RWPE1 (cell line): ENCODE measurements around the gene TENM4.
A peak's percentile ranks its signal among the peaks of the same experiment; 100 is the strongest.

Experiments used
- CTCF ChIA-PET: fragments of 350-600 bp; sonication (Branson Sonifier 250); formaldehyde crosslinking; extraction: SDS; loops from one replicate; lab custom pipeline; 2021; lab: Yijun Ruan, JAX
- POLR2A ChIA-PET: fragments of 400-600 bp; formaldehyde crosslinking; extraction: SDS; loops from one replicate; lab custom pipeline; 2020; ENCODE audit warnings: antibody characterized with exemption; ENCODE audit not compliant: low non-redundant PET; lab: Yijun Ruan, JAX
- DNase-seq: peaks from one replicate; pipeline ENCODE4 v3.0.0; 2012; ENCODE audit warnings: low spot score
- H3K27ac ChIP-seq: fragments of 450-650 bp; 2 replicates; pipeline ENCODE4 v1.5.1; 2017
- TF ChIP-seq, protein P1 (sequence below): fragments of 450-650 bp; conservative IDR thresholded peaks from 2 replicates; pipeline ENCODE4 v1.5.1; 2017; ENCODE audit warnings: low read depth, mild to moderate bottlenecking

Gene TENM4

DNA sequence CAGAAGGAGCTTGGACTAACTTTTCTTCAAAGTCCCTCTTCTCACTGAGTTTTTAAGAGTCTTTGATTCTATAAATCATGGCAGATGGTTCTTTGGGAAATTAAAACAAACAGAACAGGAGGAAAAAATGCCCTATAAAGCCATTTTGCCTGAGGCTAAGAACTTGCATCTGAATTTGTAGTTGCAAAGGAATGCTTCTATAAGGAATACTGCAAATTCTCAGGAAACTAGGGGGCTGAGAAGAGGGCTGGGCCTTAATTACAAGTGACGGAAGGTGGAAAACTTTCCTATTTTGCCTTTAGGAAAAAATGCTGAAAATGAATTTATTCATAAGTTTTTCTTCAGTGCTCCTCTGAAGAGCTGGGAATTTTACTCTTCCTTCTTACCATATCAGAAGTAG lies 776.2 kb downstream of the TENM4 start:
- ChIA-PET CTCF (interaction anchor here (0.5 kb wide), 1 partner anchor 588 kb away, joined by 4 read pairs; no protein-coding TSS in a partner anchor), POLR2A (no interaction called here)
- TF ChIP-seq, protein P1, sequence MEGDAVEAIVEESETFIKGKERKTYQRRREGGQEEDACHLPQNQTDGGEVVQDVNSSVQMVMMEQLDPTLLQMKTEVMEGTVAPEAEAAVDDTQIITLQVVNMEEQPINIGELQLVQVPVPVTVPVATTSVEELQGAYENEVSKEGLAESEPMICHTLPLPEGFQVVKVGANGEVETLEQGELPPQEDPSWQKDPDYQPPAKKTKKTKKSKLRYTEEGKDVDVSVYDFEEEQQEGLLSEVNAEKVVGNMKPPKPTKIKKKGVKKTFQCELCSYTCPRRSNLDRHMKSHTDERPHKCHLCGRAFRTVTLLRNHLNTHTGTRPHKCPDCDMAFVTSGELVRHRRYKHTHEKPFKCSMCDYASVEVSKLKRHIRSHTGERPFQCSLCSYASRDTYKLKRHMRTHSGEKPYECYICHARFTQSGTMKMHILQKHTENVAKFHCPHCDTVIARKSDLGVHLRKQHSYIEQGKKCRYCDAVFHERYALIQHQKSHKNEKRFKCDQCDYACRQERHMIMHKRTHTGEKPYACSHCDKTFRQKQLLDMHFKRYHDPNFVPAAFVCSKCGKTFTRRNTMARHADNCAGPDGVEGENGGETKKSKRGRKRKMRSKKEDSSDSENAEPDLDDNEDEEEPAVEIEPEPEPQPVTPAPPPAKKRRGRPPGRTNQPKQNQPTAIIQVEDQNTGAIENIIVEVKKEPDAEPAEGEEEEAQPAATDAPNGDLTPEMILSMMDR: no peak
- DNase-seq: no peak
- H3K27ac ChIP-seq: no peak overlapping the region

- CTCF ChIA-PET: interaction anchor here (0.6 kb wide), 1 partner anchor 53 kb away, joined by 4 read pairs; no protein-coding TSS in a partner anchor
- H3K27ac ChIP-seq: no peak overlapping the region
- POLR2A ChIA-PET: no interaction called here
- TF ChIP-seq, protein P1: no peak
- DNase-seq: no peak
Observed at GRCh38 chr11:78662811-78663210, 778.0 kb downstream of the TENM4 start.

DNA sequence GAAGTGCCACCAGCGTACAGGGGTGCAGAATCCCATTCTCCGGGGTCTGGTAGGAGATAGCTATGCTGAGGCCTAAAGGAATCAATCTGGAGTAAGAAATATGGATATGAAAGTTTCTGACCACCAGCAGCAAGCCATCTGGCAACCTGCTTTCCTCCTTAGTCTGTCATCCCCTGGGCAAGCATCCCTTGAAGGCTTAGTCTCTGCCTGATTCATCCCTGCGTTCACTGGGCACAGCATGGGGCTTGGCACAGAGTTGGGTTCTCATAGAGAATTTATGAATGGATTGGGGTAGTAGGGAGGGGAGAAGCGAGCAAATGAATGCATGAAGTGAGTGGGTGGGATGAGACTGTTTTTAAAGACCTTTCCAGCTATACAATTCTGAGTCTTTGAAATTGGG lies 780.4 kb downstream of the TENM4 start:
- TF ChIP-seq, protein P1: no peak
- POLR2A ChIA-PET: no interaction called here
- CTCF ChIA-PET: interaction anchor here (2.1 kb wide), 1 partner anchor 14 kb away, joined by 10 read pairs; no protein-coding TSS in a partner anchor

GRCh38 chr11:78659326-78660270 lies 781.2 kb downstream of the TENM4 start:
- no peak for DNase-seq
- CTCF ChIA-PET: interaction anchor here (1.0 to 2.1 kb wide), 2 partner anchors 14 to 16 kb away, joined by 3 to 10 read pairs; no protein-coding TSS in a partner anchor
- TF ChIP-seq, protein P1: no peak
- POLR2A ChIA-PET: no interaction called here
- H3K27ac ChIP-seq: peak overlapping the region; percentile 65

More for the DNA sequence above, 780.4 kb downstream of the TENM4 start:
- DNase-seq: no peak
- H3K27ac ChIP-seq: no peak overlapping the region

- ChIA-PET CTCF (interaction anchor here (0.6 kb wide), 1 partner anchor 68 kb away, joined by 3 read pairs; no protein-coding TSS in a partner anchor), POLR2A (no interaction called here)
- no peak overlapping the region for H3K27ac ChIP-seq
- TF ChIP-seq, protein P1: no peak
- no peak for DNase-seq
Observed at GRCh38 chr11:78657968-78658839, 782.6 kb downstream of the TENM4 start.

DNA sequence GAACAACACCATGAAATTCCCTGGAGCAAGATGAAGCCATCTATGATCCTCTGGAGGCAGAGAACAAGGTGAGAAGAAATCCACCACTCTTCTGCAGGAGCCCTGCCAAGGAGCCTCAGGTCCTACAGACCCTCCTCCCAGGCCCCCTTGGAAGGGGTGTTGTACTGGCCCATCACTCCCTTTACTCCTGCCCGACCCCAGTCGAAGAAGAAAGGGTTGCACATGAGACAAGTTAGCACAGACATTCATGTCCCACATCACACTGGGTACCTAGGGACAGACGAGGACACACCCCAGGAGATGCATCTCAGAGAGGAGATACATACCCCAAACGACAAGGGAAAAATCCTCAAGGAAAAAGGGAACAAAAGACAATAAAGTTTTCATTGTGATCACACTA lies 783.4 kb downstream of the TENM4 start:
- no peak overlapping the region for H3K27ac ChIP-seq
- TF ChIP-seq, protein P1: no peak
- ChIA-PET POLR2A (no interaction called here), CTCF (no interaction called here)
- no peak for DNase-seq
